ENCODE data around the gene MCU. TPM values are rescaled to one million over a fixed set of nuclear protein-coding genes. Genes with fewer than 3 reads are reported as not detected.

MCU gene
- total and polyA plus RNA-seq, 2 of the 8 experiments (the other 6 are each of a cell fraction or from before 2014, with no cell fraction given), result 51.6 to 62.2 TPM

GRCh38 chr10:72712136-72712535 is 20.2 kb downstream of the MCU start (continued):
- no peak for TF ChIP-seq SUZ12 (IDR thresholded peaks at IDR 0.05; ENCODE audit: low read length)
- no peak for TF ChIP-seq HDAC6 (IDR thresholded peaks at IDR 0.05; ENCODE audit: low read depth, low read length)
- no peak for TF ChIP-seq RFX5 (IDR thresholded peaks at IDR 0.05; ENCODE audit: borderline replicate concordance, low read depth, low read length)
- TF ChIP-seq TBP (IDR thresholded peaks at IDR 0.05; ENCODE audit: low read depth, low read length), result no peak
- no peak for TF ChIP-seq NRF1 (IDR thresholded peaks at IDR 0.05; ENCODE audit: low read depth, low read length)
- TF ChIP-seq CBX5 (IDR thresholded peaks at IDR 0.05; ENCODE audit: low read depth, low read length), result no peak
- no peak for TF ChIP-seq EP300 (IDR thresholded peaks at IDR 0.05; ENCODE audit: borderline replicate concordance in 1 of 2, low read depth in 2 of 2, low read length in 2 of 2)
- no peak for TF ChIP-seq POLR2AphosphoS5 (IDR thresholded peaks at IDR 0.05; ENCODE audit: low read depth, low read length)
